ENCODE measurements around the gene FRG1.
"Not testable (repeated sequence)": the region's sequence is repeated elsewhere in the genome, so short reads cannot be mapped to it uniquely, and the experiment has no call there.

The FRG1 gene

GRCh38 chr4:189940178-189941004, at the start of gene FRG1:
Gene FRG1 (plus strand): TSS chr4:189940872. CDS start chr4:189941010, 138 bp downstream.
- DNase-seq, result no peak

GRCh38 chr4:189897667-189898066, 43.0 kb upstream of the FRG1 start:
- DNase-seq, result no peak

- DNase-seq, result not testable (repeated sequence)
Measured at GRCh38 chr4:189899481-189900015, 41.1 kb upstream of the FRG1 start.

- not testable (repeated sequence) for DNase-seq
Measured at GRCh38 chr4:189904420-189905027, 36.1 kb upstream of the FRG1 start.

GRCh38 chr4:189912170-189912569, 28.5 kb upstream of the FRG1 start:
- no peak for DNase-seq

GRCh38 chr4:189917161-189917891, 23.3 kb upstream of the FRG1 start:
- DNase-seq, result no peak

GRCh38 chr4:189921058-189921457, 19.6 kb upstream of the FRG1 start:
- no peak for DNase-seq

- DNase-seq, result not testable (repeated sequence)
Measured at GRCh38 chr4:189926742-189927141, 13.9 kb upstream of the FRG1 start.

- no peak for DNase-seq
Measured at GRCh38 chr4:189941005-189941450, 356 bp downstream of the FRG1 start.

GRCh38 chr4:189942412-189942811, 1.7 kb downstream of the FRG1 start:
- not testable (repeated sequence) for DNase-seq

GRCh38 chr4:189944077-189944476, 3.4 kb downstream of the FRG1 start:
- DNase-seq, result not testable (repeated sequence)

- DNase-seq, result not testable (repeated sequence)
Measured at GRCh38 chr4:189946906-189947305, 6.2 kb downstream of the FRG1 start.

- not testable (repeated sequence) for DNase-seq
Measured at GRCh38 chr4:189948486-189948885, 7.8 kb downstream of the FRG1 start.

- not testable (repeated sequence) for DNase-seq
Measured at GRCh38 chr4:189969291-189969690, 28.6 kb downstream of the FRG1 start.

GRCh38 chr4:189973646-189974045, 33.0 kb downstream of the FRG1 start:
- no peak for DNase-seq

- DNase-seq, result no peak
Measured at GRCh38 chr4:189974056-189974455, 33.4 kb downstream of the FRG1 start.

- no peak for DNase-seq
Measured at GRCh38 chr4:189979196-189980047, 38.8 kb downstream of the FRG1 start.

- DNase-seq, result not testable (repeated sequence)
Measured at GRCh38 chr4:189980292-189980691, 39.6 kb downstream of the FRG1 start.

GRCh38 chr4:189981970-189982369, 41.3 kb downstream of the FRG1 start:
- no peak for DNase-seq

- DNase-seq, result not testable (repeated sequence)
Measured at GRCh38 chr4:189983916-189984526, 43.3 kb downstream of the FRG1 start.

GRCh38 chr4:189984661-189985060, 44.0 kb downstream of the FRG1 start:
- not testable (repeated sequence) for DNase-seq

Data from NCI-H187 treated with DMSO at 0.1 percent for 48 hours (cell line).